GM19372 (cell line): Measurements from ENCODE around the gene RRP7A.
"Not testable (repeated sequence)": the region's sequence is repeated elsewhere in the genome, so short reads cannot be mapped to it uniquely, and the experiment has no call there.

ENCODE experiments used
- ATAC-seq: cut with Tn5 transposase; IDR thresholded peaks from one replicate; pipeline ENCODE4 v1.9.1; 2021; ENCODE audit warnings: mild to moderate bottlenecking, low read depth, moderate library complexity; ENCODE audit not compliant: unreplicated experiment

RRP7A gene

GRCh38 chr22:42536634-42537033 lies 17.0 kb upstream of the RRP7A start:
- not testable (repeated sequence) for ATAC-seq

DNA sequence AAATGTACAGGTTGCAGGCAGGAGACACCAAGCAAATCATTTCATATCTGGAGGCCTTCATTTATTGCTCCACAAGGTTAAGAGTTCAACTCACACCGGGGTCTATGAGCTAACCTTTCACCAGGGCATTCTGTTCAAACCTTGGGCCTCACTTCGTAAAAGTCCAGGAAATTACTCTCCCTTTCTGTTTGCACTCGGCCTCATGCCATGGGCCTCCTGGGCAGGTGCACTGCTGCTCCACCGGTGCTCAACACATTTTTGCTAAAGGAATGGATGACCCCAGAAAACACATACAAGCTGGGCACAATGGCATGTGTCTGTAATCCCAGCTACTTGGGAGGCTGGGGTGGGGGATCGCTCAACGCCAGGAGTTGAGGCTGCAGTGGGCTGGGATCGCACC lies 16.6 kb upstream of the RRP7A start:
- no peak for ATAC-seq

DNA sequence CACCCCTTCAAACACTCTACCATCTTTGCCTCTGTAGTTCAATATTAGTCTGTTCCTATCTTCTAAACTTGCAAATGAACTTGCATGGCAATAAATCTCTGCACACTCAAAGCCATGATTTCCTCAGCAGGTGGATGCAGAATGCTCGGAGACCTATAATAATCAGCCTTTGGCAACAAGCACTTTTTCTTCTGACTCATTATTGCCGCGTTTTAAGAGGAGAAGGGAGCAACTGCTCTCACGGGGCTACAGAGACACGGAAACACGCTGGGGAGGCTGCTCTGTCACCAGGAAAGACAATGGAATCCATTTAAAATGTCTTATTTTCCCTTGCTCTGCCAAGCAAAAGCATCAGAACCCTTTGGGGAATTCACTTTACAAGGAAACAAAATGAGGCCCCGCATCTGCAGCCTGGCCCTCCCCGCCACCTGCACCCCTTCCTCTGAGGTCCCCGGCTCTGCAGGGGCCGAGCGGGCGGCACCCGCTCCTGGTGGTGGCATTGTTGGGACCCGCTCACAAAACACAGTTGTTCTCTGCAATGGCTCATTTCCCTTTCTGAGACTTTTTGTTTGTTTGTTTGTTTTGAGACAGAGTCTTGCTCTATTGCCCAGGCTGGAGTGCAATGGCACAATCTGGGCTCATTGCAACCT lies 15.6 kb upstream of the RRP7A start:
- ATAC-seq = not testable (repeated sequence)

DNA sequence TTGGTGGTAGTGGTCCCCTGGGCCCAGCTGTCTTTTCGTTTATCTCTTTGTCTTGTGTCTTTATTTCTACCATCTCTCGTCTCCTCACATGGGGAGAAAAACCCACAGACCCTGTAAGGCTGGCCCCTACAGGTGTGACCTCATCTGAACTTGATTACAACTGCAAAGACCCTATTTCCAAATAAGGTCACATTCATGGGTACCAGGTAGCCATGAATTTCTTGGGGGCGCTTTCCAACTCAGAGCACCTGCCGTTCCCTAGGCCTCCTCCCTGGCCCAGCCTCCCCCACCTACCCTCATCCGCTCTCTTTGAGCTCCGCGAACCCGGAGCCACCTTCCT lies 14.0 kb upstream of the RRP7A start:
- ATAC-seq = no peak

GRCh38 chr22:42531401-42532084 lies 11.9 kb upstream of the RRP7A start:
- ATAC-seq = not testable (repeated sequence)

DNA sequence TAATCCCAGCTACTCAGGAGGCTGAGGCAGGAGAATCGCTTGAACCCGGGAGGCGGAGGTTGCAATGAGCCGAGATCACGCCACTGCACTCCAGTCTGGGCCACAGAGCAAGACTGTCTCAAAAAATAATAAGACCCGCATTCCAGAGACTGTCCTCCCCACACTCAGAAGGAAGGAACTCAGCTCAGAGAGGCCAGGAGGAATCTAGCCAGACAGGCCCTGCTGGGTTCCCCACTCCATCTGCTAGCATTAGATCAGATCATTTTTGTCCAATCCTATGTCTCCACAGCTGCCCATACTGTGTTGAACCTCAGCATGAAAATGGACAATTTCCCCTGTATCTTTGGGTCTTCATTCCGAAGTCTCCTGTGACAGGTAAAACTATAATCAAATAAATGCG lies 9.8 kb upstream of the RRP7A start:
- not testable (repeated sequence) for ATAC-seq

- ATAC-seq = no peak
Observed at GRCh38 chr22:42528591-42529307, 9.2 kb upstream of the RRP7A start.

DNA sequence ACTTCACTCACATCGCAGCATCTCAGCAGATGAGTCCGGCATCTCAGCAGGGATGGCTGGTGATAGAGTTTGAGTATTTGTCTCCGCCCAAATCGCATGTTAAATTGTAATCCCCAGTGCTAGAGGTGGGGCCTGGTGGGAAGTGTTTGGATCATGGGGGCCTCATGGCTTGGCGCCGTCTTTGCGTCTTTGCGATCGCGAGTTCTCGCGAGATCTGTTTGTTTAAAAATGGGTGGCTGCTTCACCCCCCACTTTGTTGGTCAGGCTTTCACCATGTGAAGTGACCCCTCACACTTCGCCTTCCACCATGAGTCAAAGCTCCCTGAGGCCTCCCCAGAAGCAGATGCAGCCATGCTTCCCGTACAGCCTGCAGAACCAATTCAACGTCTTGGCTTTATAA lies 3.0 kb upstream of the RRP7A start:
- ATAC-seq = no peak

GRCh38 chr22:42521228-42521546 lies 1.6 kb upstream of the RRP7A start:
- no peak for ATAC-seq

DNA sequence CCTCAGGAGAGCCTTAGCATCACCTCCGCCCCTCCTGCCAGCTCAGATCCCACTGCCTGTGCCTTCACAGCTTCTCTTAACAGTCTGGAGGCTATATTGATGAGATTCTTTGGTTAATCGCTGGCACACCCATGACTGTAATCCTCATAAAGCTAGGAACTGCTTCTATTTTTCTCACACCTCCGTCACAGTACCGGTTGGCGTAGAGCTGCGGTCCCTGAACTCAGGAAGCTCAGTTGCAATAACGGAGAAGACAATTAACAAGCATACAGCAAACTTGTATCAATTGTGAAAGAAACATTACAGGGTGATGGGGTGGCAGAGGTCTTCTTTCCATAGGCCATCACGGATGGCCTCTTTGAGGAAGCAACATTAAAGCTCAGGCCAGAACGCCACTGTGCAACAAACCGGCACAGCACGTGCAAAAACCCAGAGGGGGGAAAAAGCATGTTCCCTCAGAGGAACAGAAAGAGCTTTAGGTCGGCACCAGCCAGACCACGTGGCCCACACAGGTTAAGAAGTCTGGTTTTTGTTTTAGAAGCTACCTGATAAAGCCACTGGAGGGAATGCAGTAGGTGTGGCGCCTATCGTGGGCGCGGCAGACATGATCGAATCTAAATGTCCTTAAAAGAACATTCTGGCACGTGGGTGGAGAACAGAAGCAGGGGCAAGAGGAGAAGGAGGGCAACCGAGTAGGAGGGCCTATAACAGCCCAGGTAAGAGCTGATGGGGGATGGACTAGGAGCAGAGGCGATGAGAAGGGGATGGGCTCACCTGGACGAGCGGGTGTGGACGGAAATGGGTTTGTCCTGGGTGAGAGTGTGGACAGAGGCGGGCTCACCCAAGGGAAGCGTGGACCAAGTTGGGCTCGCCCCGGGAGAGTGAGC lies 715 bp downstream of the RRP7A start:
- peak; percentile 25 for ATAC-seq

DNA sequence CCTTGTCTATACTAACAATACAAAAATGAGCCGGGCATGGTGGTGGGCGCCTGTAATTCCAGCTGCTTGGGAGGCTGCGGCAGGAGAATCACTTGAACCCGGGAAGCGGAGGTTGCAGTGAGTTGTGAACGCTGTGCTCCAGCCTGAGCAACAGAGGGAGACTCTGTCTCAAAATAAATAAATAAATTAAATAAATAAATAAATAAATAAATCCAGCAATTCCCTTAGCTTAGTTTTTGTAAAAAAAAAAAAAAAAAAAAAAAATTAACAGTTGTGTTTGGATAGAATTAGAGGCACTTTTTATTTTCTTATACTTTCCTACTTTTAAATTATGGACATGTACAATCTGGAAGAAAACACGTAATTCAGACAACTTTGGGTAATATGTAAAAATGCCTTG lies 2.5 kb downstream of the RRP7A start:
- ATAC-seq = not testable (repeated sequence)

DNA sequence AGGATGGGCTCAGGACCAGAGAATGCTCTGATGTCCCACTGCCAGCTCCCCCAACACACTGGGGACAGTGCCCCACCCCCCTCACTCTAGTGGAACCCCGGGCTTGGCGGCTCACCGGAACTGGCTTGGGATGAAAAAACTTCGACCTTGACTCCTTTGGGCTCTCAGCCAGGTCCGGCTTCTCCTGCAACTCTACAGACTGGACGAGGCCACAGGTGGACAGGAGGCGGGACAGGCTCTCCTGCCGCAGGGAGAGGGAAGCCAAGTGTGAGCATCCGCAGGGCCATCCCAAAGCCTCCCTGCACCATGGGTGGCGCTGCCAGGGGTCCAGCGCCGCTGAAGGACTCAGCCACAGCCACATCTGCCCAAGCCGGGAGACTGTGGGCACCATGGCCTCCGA lies 3.7 kb downstream of the RRP7A start:
- no peak for ATAC-seq

DNA sequence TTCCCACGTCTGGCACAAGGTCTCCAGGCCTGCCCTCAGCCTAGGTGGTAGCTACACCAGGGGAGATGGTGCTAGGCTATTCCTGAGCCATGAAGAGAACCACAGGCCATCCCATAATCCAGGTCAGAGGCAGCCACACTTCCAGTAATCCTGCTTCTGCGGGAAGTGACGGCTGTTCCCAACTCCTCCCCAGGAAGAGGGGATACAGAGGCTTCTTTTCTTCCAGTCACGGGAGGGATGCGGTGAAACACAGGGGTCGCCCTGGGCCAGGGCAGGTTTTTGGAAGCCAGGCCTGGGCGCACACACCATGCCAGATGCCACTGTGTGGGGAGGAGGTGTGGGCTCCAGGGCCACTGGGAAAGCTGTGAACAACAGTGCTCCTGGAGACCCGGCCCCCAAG lies 4.3 kb downstream of the RRP7A start:
- not testable (repeated sequence) for ATAC-seq

DNA sequence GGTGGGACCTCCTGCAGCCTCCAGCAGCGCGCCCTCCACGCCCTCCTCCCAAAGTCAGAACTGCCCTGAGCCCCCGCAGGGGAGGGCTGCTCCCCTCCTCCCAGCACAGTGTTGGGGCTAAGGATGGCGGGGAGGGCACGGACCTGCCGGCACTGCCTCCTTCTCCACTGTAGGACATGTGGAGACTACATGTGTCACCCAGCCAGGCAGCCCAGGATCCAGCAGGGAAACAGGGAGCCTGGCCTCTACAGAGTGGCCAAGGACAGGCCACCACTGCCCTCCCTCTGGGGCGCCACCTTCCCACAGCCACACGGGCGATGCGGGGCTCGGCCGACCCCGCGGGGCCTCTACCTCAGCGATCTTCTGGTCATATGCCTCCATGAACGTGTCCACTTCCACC lies 5.3 kb downstream of the RRP7A start:
- not testable (repeated sequence) for ATAC-seq

- ATAC-seq = not testable (repeated sequence)
Observed at GRCh38 chr22:42512273-42512990, 7.2 kb downstream of the RRP7A start.

DNA sequence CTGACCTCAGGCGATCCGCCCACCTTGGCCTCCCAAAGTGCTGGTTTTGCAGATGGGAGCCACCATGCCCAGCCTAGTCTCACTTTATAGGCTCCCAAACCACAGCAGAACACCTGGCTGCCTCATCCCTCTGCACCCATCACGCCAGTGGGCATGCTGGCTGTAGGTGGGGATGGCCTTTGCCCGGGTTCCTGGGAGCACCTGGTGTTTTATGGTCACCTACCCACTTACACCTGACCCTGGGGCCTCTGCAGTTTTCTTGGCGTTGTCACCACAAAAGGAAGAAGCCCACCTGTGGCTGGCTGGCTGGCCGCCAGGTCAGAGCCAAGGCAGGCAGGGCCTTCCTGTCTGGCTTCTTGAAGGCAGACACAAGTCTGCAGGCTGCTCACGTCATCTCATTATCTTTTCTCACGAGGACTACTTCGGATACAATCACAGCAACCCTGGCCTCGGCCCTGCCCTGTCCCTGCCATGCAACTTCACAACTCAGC lies 8.2 kb downstream of the RRP7A start:
- no peak for ATAC-seq

DNA sequence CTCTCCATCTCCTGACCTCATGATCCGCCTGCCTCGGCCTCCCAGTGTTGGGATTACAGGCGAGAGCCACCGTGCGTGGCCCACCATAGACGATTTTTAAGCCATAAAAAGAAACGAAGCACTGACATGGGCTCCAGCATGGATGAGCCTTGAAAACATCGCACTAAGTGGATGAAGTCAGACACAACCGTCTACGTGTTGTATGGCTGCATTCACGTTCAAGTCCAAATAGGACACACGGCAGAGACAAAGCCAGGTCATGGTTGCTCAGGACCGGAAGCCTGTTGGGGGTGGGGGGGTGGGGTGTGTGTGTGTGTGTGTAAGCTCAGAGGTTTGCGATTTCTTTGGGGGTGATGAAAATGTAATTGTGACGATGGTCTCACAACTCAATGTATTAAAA lies 10.0 kb downstream of the RRP7A start:
- ATAC-seq = no peak

DNA sequence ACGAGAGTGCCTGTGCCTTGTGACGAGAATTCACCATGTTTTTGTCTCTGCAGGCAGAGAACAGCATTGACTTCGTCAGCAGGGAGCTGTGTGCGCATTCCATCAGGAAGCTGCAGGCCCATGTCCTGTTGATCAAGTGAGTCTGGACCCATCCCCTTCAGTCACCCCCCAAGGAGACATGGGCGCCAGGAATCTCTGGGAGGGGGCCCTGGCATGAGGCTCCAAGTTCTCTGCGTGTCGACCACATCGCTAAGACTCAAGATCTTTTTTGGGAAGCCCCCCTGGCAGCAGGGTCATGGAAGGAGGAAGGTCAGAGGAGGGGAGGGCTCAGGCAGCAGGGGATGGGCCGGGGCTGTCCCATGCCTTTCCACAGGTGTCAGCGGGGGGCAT lies 10.6 kb downstream of the RRP7A start:
- not testable (repeated sequence) for ATAC-seq

DNA sequence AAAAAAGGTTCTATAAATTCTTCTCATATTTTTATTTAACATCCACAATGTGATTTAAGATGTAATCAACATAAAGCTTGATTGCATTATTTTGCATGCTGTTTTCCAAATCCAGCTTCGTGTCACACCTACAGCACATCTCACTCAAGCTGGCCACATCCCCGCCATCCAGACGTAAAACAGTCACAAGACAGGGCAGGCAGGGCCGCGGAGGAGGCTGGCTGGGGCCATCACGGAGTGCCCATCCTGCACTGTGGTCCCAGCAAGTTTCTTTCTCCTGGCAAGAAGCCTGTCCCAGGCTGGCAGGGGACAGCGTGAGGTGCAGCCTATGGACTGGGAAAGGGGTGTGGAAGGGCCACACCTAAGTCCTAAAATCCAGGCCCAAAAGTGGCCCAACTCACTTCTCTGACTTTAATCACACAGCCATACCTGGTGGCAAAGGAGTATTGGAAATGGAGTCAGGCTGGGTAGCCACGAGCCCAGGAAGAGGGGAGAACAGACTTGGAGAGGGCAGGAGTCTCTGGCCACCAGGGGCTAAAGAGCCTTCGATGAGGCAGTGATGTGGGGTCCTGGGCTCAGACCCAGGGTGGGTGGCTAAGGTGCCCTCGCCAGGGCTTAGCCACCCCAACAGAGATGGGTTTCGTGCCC lies 11.1 kb downstream of the RRP7A start:
- not testable (repeated sequence) for ATAC-seq

- no peak for ATAC-seq
Observed at GRCh38 chr22:42500836-42501179, 18.8 kb downstream of the RRP7A start.
